Myocyte (in vitro differentiated cells): ENCODE results near the gene FATE1. TPM values are rescaled to one million over a fixed set of nuclear protein-coding genes. Genes with fewer than 3 reads are reported as not detected.
"Not testable (repeated sequence)": the region's sequence is repeated elsewhere in the genome, so short reads cannot be mapped to it uniquely, and the experiment has no call there.

Experiments
- DNase-seq: peaks from one replicate; pipeline ENCODE4 v3.0.0-alpha.2; 2012; ENCODE audit warnings: low read depth
- polyA plus RNA-seq: library from polyadenylated mRNA; unstranded; fragments of >200 nt; gene quantifications from one replicate; pipeline ENCODE4 v1.2.1, GENCODE V29; 2012; ENCODE audit warnings: missing spikeins
- total RNA-seq: library from RNA; depleted of rRNA; stranded (reverse); fragments of >200 nt; gene quantifications from 2 replicates; pipeline ENCODE4 v1.2.3, GENCODE V29; 2014

The FATE1 gene, protein sequence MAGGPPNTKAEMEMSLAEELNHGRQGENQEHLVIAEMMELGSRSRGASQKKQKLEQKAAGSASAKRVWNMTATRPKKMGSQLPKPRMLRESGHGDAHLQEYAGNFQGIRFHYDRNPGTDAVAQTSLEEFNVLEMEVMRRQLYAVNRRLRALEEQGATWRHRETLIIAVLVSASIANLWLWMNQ
- total RNA-seq = not detected in 2 replicates
- not detected for polyA plus RNA-seq

DNA sequence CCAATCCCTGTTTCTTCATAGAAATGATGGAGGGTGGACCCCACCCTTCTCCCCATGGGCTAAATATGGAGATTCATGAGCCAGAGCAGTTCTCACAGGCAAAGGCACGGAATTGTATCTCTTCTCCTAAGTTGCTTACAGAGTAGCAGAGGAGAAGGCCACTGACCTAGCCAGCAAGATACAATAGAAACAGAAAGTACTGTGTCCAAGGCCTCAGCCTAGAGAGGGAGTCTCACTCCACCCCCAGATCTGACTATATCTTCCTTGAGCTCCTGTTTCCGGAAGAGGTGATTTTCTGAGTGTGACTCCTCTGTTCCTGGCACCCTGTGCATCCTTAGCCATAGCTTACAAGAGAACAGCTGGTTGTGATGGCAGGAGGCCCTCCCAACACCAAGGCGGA lies at the start of gene FATE1:
Gene FATE1 (plus strand): TSS at position 284 of the 400 bp plus-strand sequence. CDS start 85 bp downstream, at position 369.
- no peak for DNase-seq

DNA sequence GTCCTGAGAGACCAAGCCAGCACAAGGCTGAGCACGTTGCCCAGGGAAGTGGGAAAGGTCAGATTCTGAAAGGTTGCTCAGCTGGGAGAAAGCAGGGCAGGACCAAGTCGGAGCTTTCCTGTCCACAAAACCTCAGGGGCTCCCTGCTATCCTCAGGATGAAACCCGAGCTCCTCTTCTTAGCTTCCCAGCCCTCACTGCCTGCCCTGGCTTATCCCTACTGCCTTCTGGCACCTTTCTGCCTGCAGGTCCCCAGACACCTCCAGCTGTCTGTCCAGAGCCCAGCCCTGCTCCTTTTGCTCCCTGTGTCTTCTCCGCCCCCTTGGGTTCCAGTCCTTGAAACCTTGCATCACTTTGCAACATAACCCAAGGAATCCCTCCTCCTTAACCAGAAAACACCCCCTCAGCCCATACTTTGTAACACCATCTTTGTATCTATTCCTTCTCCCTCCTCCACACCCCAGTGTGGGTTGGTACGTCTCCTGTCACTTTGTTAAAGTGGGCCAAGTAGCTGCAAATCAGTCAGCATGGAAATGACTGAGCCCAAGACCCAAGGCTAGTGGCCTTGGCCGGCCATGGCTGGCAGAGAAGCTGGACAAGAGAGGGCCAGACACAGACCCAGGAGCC lies 40.6 kb upstream of the FATE1 start:
- no peak for DNase-seq

DNA sequence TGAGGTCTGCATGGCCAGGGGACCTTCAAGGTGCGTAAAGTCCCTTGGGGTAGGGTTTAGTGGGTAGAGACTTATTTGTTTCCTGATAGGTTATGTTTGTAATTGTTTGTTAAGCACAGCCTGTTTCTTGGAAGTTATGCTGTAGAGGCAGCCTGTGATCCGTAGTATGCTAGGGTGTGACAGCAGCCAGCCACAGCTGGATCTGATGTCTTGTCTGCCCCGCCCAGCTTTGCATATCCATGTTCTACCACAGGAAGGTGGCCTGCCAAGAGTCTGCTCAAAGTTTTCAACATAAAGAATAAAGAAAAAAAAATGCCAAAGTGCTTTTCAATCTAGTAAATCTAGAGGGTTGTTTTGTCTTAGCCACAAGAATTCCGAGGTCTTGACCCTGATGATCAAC lies 39.6 kb upstream of the FATE1 start:
- no peak for DNase-seq

DNA sequence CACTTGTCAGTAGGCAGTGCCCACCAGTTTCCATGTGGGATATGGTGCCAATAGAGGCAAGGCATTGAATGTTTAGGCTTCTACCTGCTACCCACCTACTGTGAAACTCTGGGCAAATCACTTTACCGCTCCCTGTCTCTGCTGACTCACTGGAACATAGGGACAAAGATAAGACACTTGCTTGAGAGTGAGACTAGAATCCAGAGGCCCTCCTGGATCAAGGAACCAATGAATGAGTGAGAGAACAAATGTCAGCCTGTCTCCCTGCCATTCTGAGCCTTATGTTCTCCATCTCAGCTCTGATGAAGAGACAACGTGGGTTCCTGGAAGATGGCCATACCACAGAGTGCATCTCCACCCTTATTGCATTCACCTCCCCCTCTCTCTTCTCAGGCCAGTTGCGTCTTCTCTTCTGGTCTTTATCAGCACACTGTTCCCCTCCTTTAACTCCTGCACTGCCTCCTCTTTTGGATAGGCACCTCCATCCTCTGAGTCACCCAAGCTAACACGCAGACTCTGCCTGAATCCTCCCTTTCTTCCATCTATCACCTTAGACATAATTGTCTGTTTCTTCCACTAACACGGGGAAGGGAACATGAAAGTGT lies 35.9 kb upstream of the FATE1 start:
- DNase-seq = no peak

DNA sequence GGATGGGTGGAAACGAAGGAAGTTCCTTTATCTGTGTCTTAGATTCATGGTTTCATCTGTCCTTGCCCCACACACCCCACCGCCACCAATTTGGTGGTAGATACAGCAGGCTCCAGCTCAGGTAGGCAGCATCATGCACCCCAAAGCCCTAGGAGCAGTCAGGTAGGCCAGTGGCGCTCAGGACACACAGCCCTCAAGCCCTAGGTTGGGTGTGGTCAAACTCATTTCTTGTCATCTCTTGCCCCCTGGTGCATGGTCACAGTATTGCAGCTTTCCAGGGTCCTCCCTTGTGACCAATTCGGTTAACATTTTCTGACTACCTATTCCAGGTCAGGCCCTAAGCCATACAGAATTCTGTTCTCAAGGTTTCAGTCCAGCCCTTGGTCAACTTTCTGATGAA lies 35.0 kb upstream of the FATE1 start:
- DNase-seq = peak; percentile 1

DNA sequence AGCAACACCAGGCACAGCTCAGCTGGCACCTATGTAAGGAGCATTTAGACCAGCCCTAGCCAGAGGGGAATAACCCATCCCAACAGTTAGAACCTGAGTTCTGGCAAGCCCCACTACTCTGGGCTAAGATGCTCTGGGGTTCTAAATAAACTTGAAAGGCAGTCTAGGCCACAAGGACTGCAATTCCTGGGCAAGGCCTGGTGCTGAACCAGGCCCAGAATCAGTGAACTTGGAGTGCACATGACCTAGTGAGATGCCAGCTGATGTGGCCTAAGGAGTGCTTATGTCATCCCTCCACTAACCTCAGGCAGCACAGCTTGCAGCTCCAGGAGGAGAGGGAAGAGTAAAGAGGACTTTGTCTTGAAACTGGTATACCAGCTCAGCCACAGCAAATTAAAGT lies 28.2 kb upstream of the FATE1 start:
- DNase-seq = no peak

DNA sequence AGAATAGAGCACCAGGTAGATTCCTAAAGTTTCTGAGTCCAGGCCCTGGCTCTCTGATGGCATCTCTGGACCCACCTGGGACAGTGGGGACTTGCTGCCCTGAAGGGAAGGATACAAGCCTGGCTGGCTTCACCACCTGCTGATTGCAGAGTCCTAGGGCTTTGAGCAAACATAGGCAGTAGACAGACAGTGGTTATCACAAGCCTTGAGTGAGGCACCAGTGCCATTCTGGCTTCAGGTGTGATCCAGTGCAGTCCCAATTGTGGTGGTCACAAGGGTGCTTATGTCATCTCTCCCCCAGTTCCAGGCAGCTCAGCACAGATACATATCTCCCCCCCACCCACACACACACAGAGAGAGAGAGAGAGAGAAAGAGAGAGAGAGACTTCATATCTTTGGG lies 27.1 kb upstream of the FATE1 start:
- no peak for DNase-seq

DNA sequence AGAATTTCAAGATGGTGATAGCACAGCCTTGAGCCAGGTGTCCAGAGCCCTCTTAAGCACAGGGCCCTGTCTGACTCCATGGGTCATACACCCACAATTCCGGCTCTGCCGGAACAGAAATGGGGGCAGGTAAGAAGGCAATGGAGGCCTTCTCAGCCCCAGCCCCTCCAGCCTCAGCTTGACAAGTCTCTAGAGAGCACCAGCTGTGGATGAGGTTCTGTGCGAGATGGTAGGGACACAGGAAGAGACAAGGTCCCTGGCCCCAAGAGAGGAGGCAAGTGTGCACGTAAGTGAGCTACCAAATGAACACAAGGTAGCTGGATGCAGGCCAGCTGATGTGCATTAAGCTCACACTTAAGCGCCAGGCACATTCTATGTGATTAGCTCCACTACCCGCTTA lies 23.0 kb upstream of the FATE1 start:
- no peak for DNase-seq

DNA sequence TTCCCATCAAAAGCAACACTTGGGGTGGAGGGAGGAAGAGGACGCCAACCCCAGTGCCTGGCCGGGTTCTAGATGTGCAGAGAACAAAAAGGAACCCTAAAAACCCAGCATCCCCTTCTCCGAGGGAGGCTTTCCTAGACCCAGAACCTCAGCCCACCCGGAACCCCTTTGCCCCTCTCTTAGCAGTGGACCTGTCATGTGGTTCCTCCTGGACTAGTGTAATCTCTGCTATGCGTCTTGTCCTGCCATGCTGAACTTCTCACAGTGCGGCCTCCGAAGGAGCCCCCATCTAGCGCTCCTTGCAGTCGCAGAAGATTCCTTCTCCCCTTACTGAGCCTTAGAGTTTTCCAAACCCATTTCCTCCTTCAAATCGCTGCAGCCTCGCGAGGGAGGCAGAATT lies 21.7 kb upstream of the FATE1 start:
- no peak for DNase-seq

DNA sequence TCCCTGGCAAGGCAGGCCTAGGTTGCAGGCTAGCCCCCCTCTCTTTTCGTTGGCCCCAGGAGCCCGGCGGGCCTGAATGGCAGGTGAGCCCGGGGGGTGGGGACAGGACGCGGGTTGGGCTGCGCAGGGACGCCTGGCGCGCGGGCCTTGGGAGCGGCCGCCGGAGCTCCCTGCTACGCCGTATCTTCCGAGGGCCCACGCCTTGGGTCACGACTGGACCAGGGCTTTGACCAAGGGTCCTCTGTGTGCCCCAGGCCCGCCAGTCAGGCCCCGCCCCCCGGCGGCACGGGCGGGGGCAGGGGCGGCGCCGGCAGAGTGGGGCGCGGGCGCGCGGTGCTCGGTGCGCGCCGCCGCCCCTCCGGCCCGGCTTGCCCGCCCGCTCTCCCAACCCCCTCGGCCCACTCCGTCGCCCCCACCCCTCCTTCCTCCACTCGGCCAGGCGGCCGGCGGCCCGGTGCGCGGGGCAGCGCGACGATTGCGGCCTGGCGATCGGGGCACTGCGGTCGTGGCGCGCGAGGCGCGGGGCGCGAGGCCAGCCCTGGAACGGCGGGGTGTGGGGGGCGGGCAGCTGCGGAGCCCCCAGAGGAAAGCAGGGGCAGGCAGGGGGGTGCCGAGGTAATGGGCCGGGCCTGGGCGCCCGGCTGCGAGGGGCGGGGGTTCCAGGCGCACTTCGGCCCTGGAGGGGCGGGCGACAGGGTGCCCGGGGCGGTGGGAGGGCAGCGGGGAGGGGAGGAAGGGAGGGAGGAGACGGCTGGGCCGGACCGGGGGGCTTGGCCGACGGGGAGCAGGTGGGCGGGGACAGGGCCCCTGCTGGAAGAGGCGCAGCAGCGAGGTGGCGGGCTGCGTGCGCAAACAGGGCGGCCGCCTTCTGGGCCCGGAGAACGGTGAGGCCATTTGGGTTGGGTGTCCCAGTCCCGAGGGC lies 20.9 kb upstream of the FATE1 start, which contains the start of gene PRRG3:
Gene PRRG3 (plus strand): TSS at position 798 of the 922 bp plus-strand sequence. CDS start 3,357 bp downstream, outside the sequence.
- DNase-seq = no peak

DNA sequence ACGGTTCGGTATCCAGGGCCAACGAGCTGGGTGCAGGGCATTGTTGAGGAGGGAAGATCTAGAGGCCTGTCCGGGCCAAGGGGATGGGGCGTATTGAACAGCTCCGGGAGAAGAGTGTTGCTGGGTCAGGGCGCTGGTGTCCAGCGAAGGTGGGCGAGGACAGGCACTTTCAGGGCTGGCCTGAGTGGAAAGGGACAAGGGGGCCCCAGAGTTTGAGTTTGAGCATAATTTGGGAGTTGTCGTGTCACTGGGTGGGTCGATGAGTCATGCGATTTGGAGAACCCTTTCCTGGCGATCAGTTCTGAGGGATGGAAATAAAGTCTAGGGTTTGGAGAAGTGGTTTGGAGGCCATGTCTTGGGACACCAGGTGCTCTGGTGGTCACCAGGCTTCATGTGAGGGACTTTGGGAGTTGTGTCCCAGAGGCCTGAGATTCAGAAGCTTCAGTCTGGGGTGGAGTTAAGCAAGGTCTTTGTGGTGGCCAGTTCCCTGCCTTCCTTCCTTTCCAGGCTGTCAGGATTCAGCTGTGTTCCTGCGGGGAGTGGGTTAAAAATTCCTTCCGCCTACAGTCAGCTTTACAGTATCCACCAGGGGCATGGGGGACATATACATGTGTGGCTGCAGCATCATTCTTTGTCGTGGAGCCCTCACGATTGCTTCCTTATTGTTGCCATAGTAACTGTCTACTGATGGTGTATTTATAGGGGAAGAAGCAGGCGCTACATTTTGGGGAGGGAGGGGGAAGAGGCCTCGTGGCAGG lies 20.1 kb upstream of the FATE1 start:
- no peak for DNase-seq

DNA sequence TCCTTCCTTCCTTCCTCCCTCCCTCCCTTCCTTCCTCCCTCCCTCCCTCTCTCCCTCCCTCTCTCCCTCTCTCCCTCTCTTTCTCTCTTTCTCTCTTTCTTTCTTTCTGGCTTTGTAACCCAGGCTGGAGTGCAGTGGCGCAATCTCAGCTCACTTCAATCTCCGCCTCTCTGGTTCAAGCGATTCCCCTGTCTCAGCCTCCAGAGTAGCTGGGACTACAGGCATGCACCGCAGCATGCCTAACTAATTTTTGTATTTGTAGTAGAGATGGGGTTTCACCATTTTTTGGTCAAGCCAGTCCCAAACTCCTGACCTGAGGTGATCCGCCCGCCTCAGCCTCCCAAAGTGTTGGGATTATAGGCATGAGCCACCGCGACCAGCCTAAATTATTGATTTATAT lies 18.8 kb upstream of the FATE1 start:
- DNase-seq = not testable (repeated sequence)

DNA sequence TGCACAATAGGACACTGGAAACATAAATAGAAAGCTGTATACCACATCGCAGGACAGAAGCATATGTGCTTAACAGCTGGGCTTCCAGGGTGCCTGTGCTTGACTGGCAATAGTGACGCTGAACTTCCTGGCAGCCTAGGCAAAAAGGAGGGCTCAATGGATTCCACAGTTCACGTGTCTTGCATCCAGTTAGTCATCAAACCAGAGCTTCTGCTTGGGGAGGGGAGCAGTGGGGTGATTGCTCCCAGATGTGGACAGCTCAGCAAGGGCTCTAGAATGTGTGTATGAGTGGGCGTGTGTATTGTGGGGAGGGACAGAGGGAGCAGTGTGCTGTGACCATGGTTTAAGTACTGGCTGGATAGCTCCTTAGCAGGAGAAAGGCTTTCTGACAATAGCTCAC lies 18.3 kb upstream of the FATE1 start:
- no peak for DNase-seq

DNA sequence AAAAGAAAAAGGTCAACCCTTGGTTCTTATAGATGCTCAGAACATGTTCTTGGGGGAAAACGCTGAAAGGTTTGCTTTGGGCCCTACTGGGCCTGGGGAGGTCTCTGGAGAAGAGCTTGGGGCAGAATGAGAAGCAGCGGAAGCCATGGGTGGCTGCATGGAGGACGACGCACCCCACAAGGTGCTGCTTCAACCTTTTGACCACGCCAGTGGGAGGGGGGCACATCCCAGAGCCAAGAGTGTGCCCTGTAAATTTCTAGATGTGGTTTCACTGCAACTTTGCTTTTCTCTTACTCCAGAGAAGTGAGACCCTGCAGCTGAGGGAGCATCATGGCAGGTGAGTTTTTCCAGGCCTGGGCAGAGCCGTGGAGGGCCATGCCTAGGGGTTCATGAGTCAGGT lies 17.4 kb upstream of the FATE1 start:
- DNase-seq = no peak

DNA sequence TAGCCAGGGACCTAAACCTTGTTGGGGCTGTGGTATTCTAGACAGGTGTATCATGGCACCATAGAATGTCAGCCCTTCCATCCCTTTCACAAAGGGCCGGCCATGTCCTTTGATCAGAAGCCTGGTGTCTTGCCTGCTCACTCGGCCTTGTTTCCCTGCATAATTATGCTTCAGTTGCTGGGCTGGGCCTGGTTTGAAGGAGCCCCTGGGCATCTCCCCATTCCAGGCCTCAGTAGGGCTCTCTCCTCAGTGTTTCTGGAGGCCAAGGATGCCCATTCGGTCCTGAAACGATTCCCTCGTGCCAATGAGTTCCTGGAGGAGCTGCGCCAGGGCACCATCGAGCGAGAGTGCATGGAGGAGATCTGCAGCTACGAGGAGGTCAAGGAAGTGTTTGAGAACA lies 16.1 kb upstream of the FATE1 start:
- DNase-seq = no peak

DNA sequence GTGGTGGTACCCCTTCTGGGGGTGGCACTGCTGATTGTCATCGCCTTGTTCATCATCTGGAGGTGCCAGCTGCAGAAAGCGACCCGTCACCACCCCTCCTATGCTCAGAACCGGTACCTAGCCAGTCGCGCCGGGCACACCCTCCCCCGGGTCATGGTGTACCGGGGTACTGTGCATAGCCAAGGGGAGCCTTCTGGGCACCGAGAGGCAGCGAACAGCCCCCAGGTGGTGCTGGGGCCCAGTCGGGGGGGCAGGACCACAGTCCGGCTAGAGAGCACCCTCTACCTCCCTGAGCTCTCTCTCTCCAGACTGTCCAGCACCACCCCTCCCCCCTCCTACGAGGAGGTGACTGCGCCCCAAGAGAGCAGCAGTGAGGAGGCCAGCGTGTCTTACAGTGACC lies 15.3 kb upstream of the FATE1 start:
- no peak for DNase-seq

DNA sequence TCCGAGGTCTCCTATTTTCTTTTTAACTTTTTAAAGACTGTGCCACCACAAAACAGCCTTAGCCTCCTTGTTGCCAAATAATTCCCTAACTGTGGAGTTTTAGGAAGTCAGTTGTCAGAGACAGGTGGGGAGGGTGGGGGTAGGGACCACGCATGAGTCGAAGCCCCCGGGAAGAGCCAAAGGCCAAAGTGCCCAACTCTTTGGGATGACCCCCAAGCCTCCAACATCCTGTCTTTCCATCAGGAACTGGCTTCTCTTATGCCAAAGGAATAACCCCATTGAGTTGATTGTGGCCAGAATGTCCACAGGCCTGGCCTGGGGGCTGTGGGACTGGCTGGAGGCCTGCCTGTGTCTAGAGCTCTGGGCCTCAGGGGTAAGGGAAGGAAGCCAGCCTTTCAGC lies 14.8 kb upstream of the FATE1 start:
- DNase-seq = no peak

DNA sequence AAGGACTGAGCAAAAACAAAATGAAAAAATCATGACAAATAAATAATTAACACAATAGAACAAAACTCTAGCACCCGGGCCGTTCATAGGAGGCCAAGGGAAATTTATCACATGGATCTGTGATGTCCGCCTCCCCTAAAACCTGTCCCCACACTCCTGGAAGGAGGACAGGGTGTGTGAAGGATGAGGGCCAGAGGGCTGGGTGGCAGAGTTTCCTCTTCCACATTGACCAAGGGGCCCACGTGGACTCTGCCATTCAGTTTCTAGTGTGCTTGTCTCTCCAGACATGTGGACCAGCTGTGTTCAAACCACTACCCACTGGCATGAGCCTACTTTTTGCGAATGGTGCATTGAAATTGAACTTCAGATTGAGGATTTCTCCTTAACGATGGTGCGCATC lies 14.3 kb upstream of the FATE1 start:
- no peak for DNase-seq

DNA sequence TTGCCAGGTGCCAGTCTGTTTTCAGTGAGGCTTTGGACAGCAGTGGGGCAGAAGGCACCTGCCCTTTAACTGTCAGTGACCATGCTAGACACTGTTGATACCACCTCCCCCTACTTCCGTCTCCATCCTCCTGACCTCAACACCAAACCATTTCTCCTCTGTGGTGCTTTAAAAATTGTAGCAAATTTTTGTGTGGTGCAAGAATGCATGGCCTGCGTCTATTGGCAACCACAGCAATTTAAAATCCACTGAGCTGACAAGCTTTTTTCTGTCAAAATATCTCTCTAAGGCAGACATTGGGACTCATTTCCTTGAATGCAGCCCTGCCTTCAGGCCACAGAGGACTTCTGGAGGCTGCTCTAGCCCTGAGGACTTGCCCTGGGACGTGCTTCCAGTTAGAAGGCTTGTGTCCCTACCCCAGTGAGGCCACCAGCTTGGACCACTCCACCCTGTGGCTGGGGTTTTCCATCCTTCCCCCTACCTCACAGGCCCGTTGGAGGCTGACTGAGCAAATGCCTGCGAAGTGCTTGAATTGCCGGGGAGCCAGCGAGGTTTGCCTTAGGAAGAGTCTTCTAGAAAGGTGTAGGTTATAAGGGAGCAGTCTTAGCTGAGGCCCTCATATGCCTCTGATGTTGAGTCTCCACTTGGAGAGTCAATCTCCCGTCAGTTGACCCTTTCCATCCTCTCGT lies 13.7 kb upstream of the FATE1 start:
- no peak for DNase-seq

DNA sequence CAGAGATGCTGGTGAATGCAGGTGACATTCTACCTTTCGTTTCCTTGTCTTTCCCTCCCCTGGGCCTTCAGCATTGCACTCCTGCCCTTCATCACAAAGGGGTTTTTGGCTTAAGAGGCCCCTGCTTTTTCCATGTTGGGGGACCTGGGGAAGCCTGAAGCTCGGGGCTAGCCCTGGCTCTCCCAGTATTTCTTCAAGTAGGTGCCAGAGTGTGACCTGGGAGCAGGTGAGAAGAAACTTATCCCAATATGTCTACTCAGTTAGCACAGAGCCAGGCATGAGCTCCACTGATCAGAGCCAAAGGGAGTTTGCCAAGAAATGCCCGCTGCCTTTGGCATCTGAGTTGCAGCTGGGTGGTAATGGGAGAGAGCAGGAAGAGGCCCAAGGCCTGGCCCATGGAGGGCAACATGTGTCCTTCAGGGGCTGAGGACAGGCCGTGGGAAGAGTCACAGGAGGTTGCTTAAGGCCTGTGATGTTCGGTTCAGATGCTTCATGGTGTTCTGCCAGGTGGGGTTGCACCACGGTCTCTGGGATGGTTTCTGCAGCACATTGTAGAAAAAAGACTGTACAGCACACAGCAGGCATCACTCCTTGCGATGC lies 13.0 kb upstream of the FATE1 start:
- DNase-seq = no peak
